Transverse colon (tissue), 3 donors: ENCODE results near the gene TM9SF1.

ENCODE experiments used
- CTCF ChIP-seq, 5 experiments: fragments of 200-600 bp in 3 of 5; fragments of 450-650 bp in 2 of 5; sonication (generic) in 3 of 5; IDR thresholded peaks; 1 replicate in 2 of 5; 2 replicates in 3 of 5; pipeline ENCODE4 v1.5.1; 2016 to 2017; ENCODE audit warnings: antibody characterized with exemption in 5 of 5, inconsistent platforms in 3 of 5, mild to moderate bottlenecking in 2 of 5, moderate library complexity in 1 of 5
- POLR2A ChIP-seq: fragments of 450-650 bp; IDR thresholded peaks from one replicate; pipeline ENCODE4 v1.6.1; 2016; ENCODE audit warnings: antibody characterized with exemption, mild to moderate bottlenecking, moderate library complexity

GRCh38 chr14:24167469-24168114 lies 27.6 kb downstream of the TM9SF1 start:
- TF ChIP-seq CTCF (IDR thresholded peaks at IDR 0.05) (no peak), POLR2A (no peak)
